WTC11 (cell line): Measurements from ENCODE around the gene TRIM65. TPM values are rescaled to one million over a fixed set of nuclear protein-coding genes. Genes with fewer than 3 reads are reported as not detected.

ENCODE experiments used
- ATAC-seq: fragments of 200-7000 bp; cut with Tn5 transposase; 2 replicates; pipeline ENCODE4 v1.10.0; 2021; ENCODE audit warnings: mild to moderate bottlenecking, moderate library complexity
- CTCF ChIA-PET: fragments of 300-600 bp; sonication (Branson Sonifier 250); formaldehyde crosslinking; loops from one replicate; lab custom pipeline; 2021; ENCODE audit warnings: antibody characterized with exemption; lab: Charles Lee
- POLR2A ChIA-PET: fragments of 350-600 bp; sonication (Branson Sonifier 250); formaldehyde crosslinking; loops from one replicate; lab custom pipeline; 2021; ENCODE audit warnings: antibody characterized with exemption; lab: Charles Lee
- DNase-seq: peaks from one replicate; pipeline ENCODE4 v3.0.0; 2021; ENCODE audit warnings: low spot score
- H3K27ac Mint-ChIP-seq: 2 replicates; pipeline ENCODE4 v1.8.0; 2021; ENCODE audit warnings: mixed read lengths
- H3K27me3 Mint-ChIP-seq: 2 replicates; pipeline ENCODE4 v1.8.0; 2021; ENCODE audit warnings: low read depth, mild to moderate bottlenecking, moderate library complexity, mixed read lengths
- H3K36me3 Mint-ChIP-seq: 2 replicates; pipeline ENCODE4 v1.8.0; 2021; ENCODE audit warnings: mixed read lengths
- H3K4me1 Mint-ChIP-seq: 2 replicates; pipeline ENCODE4 v1.8.0; 2022; ENCODE audit warnings: mixed read lengths
- H3K4me3 Mint-ChIP-seq: 2 replicates; pipeline ENCODE4 v1.8.0; 2021; ENCODE audit warnings: mild to moderate bottlenecking, moderate library complexity, mixed read lengths
- H3K9me3 Mint-ChIP-seq: 2 replicates; pipeline ENCODE4 v1.8.0; 2021; ENCODE audit warnings: mixed read lengths
- ATF1 ChIP-seq: sonication (generic); formaldehyde crosslinking; IDR thresholded peaks from 2 replicates; pipeline ENCODE4 v1.8.1; 2023; ENCODE audit warnings: mild to moderate bottlenecking, moderate library complexity, missing genetic modification reagents
- CTCF ChIP-seq: fragments of 200-600 bp; IDR thresholded peaks from 2 replicates; pipeline ENCODE4 v1.8.0; 2022; ENCODE audit warnings: antibody characterized with exemption
- E2F4 ChIP-seq: sonication (generic); formaldehyde crosslinking; IDR thresholded peaks from 2 replicates; pipeline ENCODE4 v1.8.1; 2022; ENCODE audit warnings: low read depth, mild to moderate bottlenecking, moderate library complexity, missing genetic modification reagents, borderline replicate concordance
- ELF4 ChIP-seq: sonication (generic); formaldehyde crosslinking; IDR thresholded peaks from 2 replicates; pipeline ENCODE4 v1.8.1; 2022; ENCODE audit warnings: low read depth, mild to moderate bottlenecking, moderate library complexity, missing genetic modification reagents
- ESRRA ChIP-seq: sonication (generic); formaldehyde crosslinking; IDR thresholded peaks from 2 replicates; pipeline ENCODE4 v1.8.1; 2022; ENCODE audit warnings: mild to moderate bottlenecking, missing genetic modification reagents, borderline replicate concordance
- GABPB1 ChIP-seq: sonication (generic); formaldehyde crosslinking; IDR thresholded peaks from 2 replicates; pipeline ENCODE4 v1.8.1; 2023; ENCODE audit warnings: mild to moderate bottlenecking, missing genetic modification reagents
- GTF2I ChIP-seq: fragments of 250-450 bp; sonication (Bioruptor Pico); conservative IDR thresholded peaks from 2 replicates; pipeline ENCODE4 v1.4.0; 2021; ENCODE audit warnings: mild to moderate bottlenecking
- HMGXB4 ChIP-seq: sonication (generic); formaldehyde crosslinking; IDR thresholded peaks from 2 replicates; pipeline ENCODE4 v1.8.1; 2023; ENCODE audit warnings: mild to moderate bottlenecking, moderate library complexity, missing genetic modification reagents
- MAX ChIP-seq: sonication (generic); formaldehyde crosslinking; IDR thresholded peaks from 2 replicates; pipeline ENCODE4 v1.8.0; 2022; ENCODE audit warnings: mild to moderate bottlenecking, missing genetic modification reagents
- NR3C1 ChIP-seq: sonication (generic); formaldehyde crosslinking; conservative IDR thresholded peaks from 2 replicates; pipeline ENCODE4 v1.8.1; 2023; ENCODE audit warnings: low read depth, mild to moderate bottlenecking, missing genetic modification reagents
- TCF7 ChIP-seq: sonication (generic); formaldehyde crosslinking; IDR thresholded peaks from 2 replicates; pipeline ENCODE4 v1.8.0; 2022; ENCODE audit warnings: mild to moderate bottlenecking, low read depth, missing genetic modification reagents, moderate library complexity
- TP53 ChIP-seq: sonication (generic); formaldehyde crosslinking; IDR thresholded peaks from 2 replicates; pipeline ENCODE4 v1.8.1; 2023; ENCODE audit warnings: mild to moderate bottlenecking, missing genetic modification reagents
- USF1 ChIP-seq: sonication (generic); formaldehyde crosslinking; IDR thresholded peaks from 2 replicates; pipeline ENCODE4 v1.8.0; 2022; ENCODE audit warnings: mild to moderate bottlenecking, missing genetic modification reagents
- ZBTB43 ChIP-seq: sonication (generic); formaldehyde crosslinking; IDR thresholded peaks from 2 replicates; pipeline ENCODE4 v1.8.1; 2023; ENCODE audit warnings: mild to moderate bottlenecking, missing genetic modification reagents
- ZNF121 ChIP-seq: sonication (generic); formaldehyde crosslinking; IDR thresholded peaks from 2 replicates; pipeline ENCODE4 v1.8.0; 2023; ENCODE audit warnings: missing genetic modification reagents
- ZNF423 ChIP-seq: fragments of 250-450 bp; sonication (Bioruptor Pico); IDR thresholded peaks from 2 replicates; pipeline ENCODE4 v2.1.2; 2022; ENCODE audit warnings: mild to moderate bottlenecking, moderate library complexity
- ZSCAN18 ChIP-seq: fragments of 250-450 bp; sonication (Bioruptor Pico); IDR thresholded peaks from 2 replicates; pipeline ENCODE4 v2.1.2; 2022; ENCODE audit warnings: mild to moderate bottlenecking, moderate library complexity
- total RNA-seq: library from RNA; stranded (reverse); gene quantifications from 3 replicates; pipeline ENCODE4 v1.2.3, GENCODE V29; 2021

Gene TRIM65
- total RNA-seq, 1 experiment from 2014 or later: 56.4 TPM

GRCh38 chr17:75891605-75892555 lies 4.9 kb downstream of the TRIM65 start:
- DNase-seq: no peak
- no peaks in the 10 kb centered on the region for H3K9me3 Mint-ChIP-seq
- CTCF ChIA-PET: interaction anchor here (1.0 to 7.5 kb wide), 3 partner anchors 14 to 31 kb away, joined by 3 to 71 read pairs (median 36); partner anchors contain the start of gene TRIM47
- POLR2A ChIA-PET: interaction anchor here (0.6 to 1.2 kb wide), 2 partner anchors 36 to 687 kb away, joined by 3 to 4 read pairs; partner anchors contain the start of gene WBP2
- H3K36me3 Mint-ChIP-seq: peaks cover 7% of the 10 kb centered on the region; the same call in 1 of the 2 replicates
- no peak overlapping the region for H3K27ac Mint-ChIP-seq
- TF ChIP-seq USF1 (CRISPR knock-in tag) (no peak), TP53 (CRISPR knock-in tag) (no peak), ZNF121 (CRISPR knock-in tag) (0 out of 2 replicates have a peak, but pooled peaks have one; percentile 25)
- peaks cover 19% of the 10 kb centered on the region for H3K4me1 Mint-ChIP-seq
- no peaks in the 10 kb centered on the region for H3K27me3 Mint-ChIP-seq
- no peak overlapping the region for H3K4me3 Mint-ChIP-seq
- no peak for ATAC-seq

GRCh38 chr17:75891022-75891604 lies 5.6 kb downstream of the TRIM65 start:
- Mint-ChIP-seq H3K4me3 (no peak overlapping the region), H3K27me3 (no peaks in the 10 kb centered on the region), H3K27ac (no peak overlapping the region), H3K9me3 (no peaks in the 10 kb centered on the region), H3K36me3 (peaks cover 7% of the 10 kb centered on the region; the same call in 1 of the 2 replicates), H3K4me1 (peaks cover 19% of the 10 kb centered on the region)
- no peak for TF ChIP-seq GTF2I (CRISPR knock-in tag)
- TF ChIP-seq TCF7 (CRISPR knock-in tag): no peak
- TF ChIP-seq E2F4 (CRISPR knock-in tag): no peak
- no peak for TF ChIP-seq ZNF423 (CRISPR knock-in tag)
- no peak for TF ChIP-seq HMGXB4 (CRISPR knock-in tag)
- ChIA-PET POLR2A (no interaction called here), CTCF (interaction anchor here (1.0 kb wide), 1 partner anchor 15 kb away, joined by 3 read pairs; no protein-coding TSS in a partner anchor)
- ATAC-seq: no peak
- no peak for DNase-seq

- POLR2A ChIA-PET: interaction anchor here (1.4 kb wide), 1 partner anchor 11 kb away, joined by 4 read pairs; the partner anchor contains the start of gene TRIM47
- Mint-ChIP-seq H3K27me3 (no peaks in the 10 kb centered on the region), H3K27ac (no peak overlapping the region), H3K36me3 (peaks cover 7% of the 10 kb centered on the region; the same call in 1 of the 2 replicates), H3K4me3 (no peak overlapping the region), H3K9me3 (no peaks in the 10 kb centered on the region), H3K4me1 (peaks cover 8% of the 10 kb centered on the region)
- CTCF ChIA-PET: interaction anchor here (0.6 to 2.7 kb wide), 4 partner anchors 11 to 59 kb away, joined by 6 to 16 read pairs (median 8); partner anchors contain the start of gene TRIM47
- DNase-seq (no peak), ATAC-seq (no peak)
- TF ChIP-seq GABPB1 (no peak), ATF1 (CRISPR knock-in tag) (no peak), MAX (CRISPR knock-in tag) (no peak), CTCF (no peak), ZSCAN18 (CRISPR knock-in tag) (no peak), ESRRA (no peak), ELF4 (CRISPR knock-in tag) (no peak), ZBTB43 (CRISPR knock-in tag) (no peak), NR3C1 (no peak)
Observed at GRCh38 chr17:75889454-75889853, 7.3 kb downstream of the TRIM65 start.
